NCI-H345 (cell line): ENCODE data around the gene SNX22.
"Not testable (repeated sequence)": the region's sequence is repeated elsewhere in the genome, so short reads cannot be mapped to it uniquely, and the experiment has no call there.

ENCODE experiments used
- DNase-seq: peaks from one replicate; lab custom pipeline; 2025; lab: John Stamatoyannopoulos, UW

SNX22 gene

GRCh38 chr15:64151727-64152506, at the start of gene SNX22:
Gene SNX22, plus strand, starts transcription at chr15:64151731. Its CDS starts 45 bp downstream, at chr15:64151776.
- DNase-seq = peak; percentile 33

- no peak for DNase-seq
Observed at GRCh38 chr15:64102497-64102896, 49.0 kb upstream of the SNX22 start.

GRCh38 chr15:64105113-64105704, 46.3 kb upstream of the SNX22 start:
- DNase-seq = no peak

- no peak for DNase-seq
Observed at GRCh38 chr15:64107337-64107736, 44.2 kb upstream of the SNX22 start.

GRCh38 chr15:64110108-64110701, 41.3 kb upstream of the SNX22 start:
- not testable (repeated sequence) for DNase-seq

- no peak for DNase-seq
Observed at GRCh38 chr15:64110950-64111678, 40.4 kb upstream of the SNX22 start.

GRCh38 chr15:64111679-64112050, 39.9 kb upstream of the SNX22 start:
- no peak for DNase-seq

GRCh38 chr15:64112073-64112772, 39.3 kb upstream of the SNX22 start:
- no peak for DNase-seq

- DNase-seq = no peak
Observed at GRCh38 chr15:64112904-64113303, 38.6 kb upstream of the SNX22 start.

GRCh38 chr15:64117759-64118487, 33.6 kb upstream of the SNX22 start:
- no peak for DNase-seq

GRCh38 chr15:64120322-64120721, 31.2 kb upstream of the SNX22 start:
- not testable (repeated sequence) for DNase-seq

GRCh38 chr15:64121614-64122013, 29.9 kb upstream of the SNX22 start:
- DNase-seq = no peak

GRCh38 chr15:64122444-64122843, 29.1 kb upstream of the SNX22 start:
- no peak for DNase-seq

GRCh38 chr15:64122936-64123351, 28.6 kb upstream of the SNX22 start:
- DNase-seq = no peak

- DNase-seq = no peak
Observed at GRCh38 chr15:64125978-64126377, 25.6 kb upstream of the SNX22 start.

- no peak for DNase-seq
Observed at GRCh38 chr15:64127521-64128270, 23.8 kb upstream of the SNX22 start.

- no peak for DNase-seq
Observed at GRCh38 chr15:64130159-64130558, 21.4 kb upstream of the SNX22 start.

GRCh38 chr15:64131547-64131946, 20.0 kb upstream of the SNX22 start:
- no peak for DNase-seq

GRCh38 chr15:64132217-64132616, 19.3 kb upstream of the SNX22 start:
- no peak for DNase-seq

- no peak for DNase-seq
Observed at GRCh38 chr15:64133623-64134344, 17.7 kb upstream of the SNX22 start.
